ENCODE measurements around the gene LSM6. TPM values are rescaled to one million over a fixed set of nuclear protein-coding genes. Genes with fewer than 3 reads are reported as not detected.

LSM6 gene
- total RNA-seq, 1 donor from 2014 or later: 14.6 TPM

GRCh38 chr4:146211440-146211839, 35.9 kb downstream of the LSM6 start:
- H3K9ac ChIP-seq (ENCODE audit: low read depth in 1 of 3, low read length in 3 of 3): no peak overlapping the region
- no peaks in the 10 kb centered on the region for H3K9me3 ChIP-seq (ENCODE audit: control insufficient read depth in 3 of 3, low read length in 3 of 3)
- no peak overlapping the region for H3K27ac ChIP-seq (ENCODE audit: low read depth, low read length)
- H3K4me3 ChIP-seq (ENCODE audit: low read length in 3 of 3): no peak overlapping the region
- no peaks in the 10 kb centered on the region for H3K4me1 ChIP-seq (ENCODE audit: control insufficient read depth in 3 of 3, insufficient read depth in 3 of 3, low read length in 3 of 3)
- H3K36me3 ChIP-seq (ENCODE audit: control insufficient read depth in 3 of 3, insufficient read depth in 3 of 3, low read length in 3 of 3): no peaks in the 10 kb centered on the region
- H3K27me3 ChIP-seq (ENCODE audit: control insufficient read depth in 3 of 3, insufficient read depth in 3 of 3, low read length in 3 of 3): peaks cover 0 to 3% (median 0%) of the 10 kb centered on the region in 3 donors

GRCh38 chr4:146212781-146213180, 37.3 kb downstream of the LSM6 start:
- no peak overlapping the region for H3K4me3 ChIP-seq (ENCODE audit: low read length in 3 of 3)
- H3K9me3 ChIP-seq (ENCODE audit: control insufficient read depth in 3 of 3, low read length in 3 of 3): no peaks in the 10 kb centered on the region
- no peak overlapping the region for H3K27ac ChIP-seq (ENCODE audit: low read depth, low read length)
- no peaks in the 10 kb centered on the region for H3K4me1 ChIP-seq (ENCODE audit: control insufficient read depth in 3 of 3, insufficient read depth in 3 of 3, low read length in 3 of 3)
- no peaks in the 10 kb centered on the region for H3K36me3 ChIP-seq (ENCODE audit: control insufficient read depth in 3 of 3, insufficient read depth in 3 of 3, low read length in 3 of 3)
- H3K27me3 ChIP-seq (ENCODE audit: control insufficient read depth in 3 of 3, insufficient read depth in 3 of 3, low read length in 3 of 3): peaks cover 0 to 3% (median 0%) of the 10 kb centered on the region in 3 donors
- H3K9ac ChIP-seq (ENCODE audit: low read depth in 1 of 3, low read length in 3 of 3): no peak overlapping the region

DNA sequence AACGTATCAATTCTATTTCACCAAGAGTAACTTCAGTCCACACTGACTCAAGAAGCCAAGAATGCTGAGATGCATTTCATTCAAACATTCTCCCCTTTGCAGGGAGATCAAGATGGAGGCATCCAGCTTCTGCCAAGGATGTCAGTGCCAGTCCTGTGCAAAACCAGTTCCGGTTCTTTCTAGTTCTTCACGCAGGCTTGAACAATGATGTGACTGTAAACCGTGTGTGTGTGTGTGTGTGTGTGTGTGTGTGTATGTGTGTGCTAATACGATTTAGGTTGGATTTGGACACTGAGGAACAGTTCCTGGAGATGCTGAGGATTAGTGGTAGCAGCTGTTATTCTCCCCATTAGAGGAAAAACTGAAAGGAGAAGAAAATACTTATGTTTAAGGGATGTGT, 38.7 kb downstream of the LSM6 start, which contains the start of gene REELD1:
Gene REELD1 (plus strand): TSS at position 301 of the 400 bp plus-strand sequence. CDS start 2,415 bp downstream, outside the sequence.
- Histone ChIP-seq H3K27ac (ENCODE audit: low read depth, low read length) (no peak within 1 kb of the TSS), H3K36me3 (ENCODE audit: control insufficient read depth in 3 of 3, insufficient read depth in 3 of 3, low read length in 3 of 3) (no peaks in the 10 kb centered on the region)

GRCh38 chr4:146222313-146222712, 46.8 kb downstream of the LSM6 start:
- Histone ChIP-seq H3K9me3 (ENCODE audit: control insufficient read depth in 3 of 3, low read length in 3 of 3) (no peaks in the 10 kb centered on the region), H3K36me3 (ENCODE audit: control insufficient read depth in 3 of 3, insufficient read depth in 3 of 3, low read length in 3 of 3) (no peaks in the 10 kb centered on the region), H3K27me3 (ENCODE audit: control insufficient read depth in 3 of 3, insufficient read depth in 3 of 3, low read length in 3 of 3) (no peaks in the 10 kb centered on the region), H3K4me1 (ENCODE audit: control insufficient read depth in 3 of 3, insufficient read depth in 3 of 3, low read length in 3 of 3) (no peaks in the 10 kb centered on the region), H3K4me3 (ENCODE audit: low read length in 3 of 3) (no peak overlapping the region), H3K27ac (ENCODE audit: low read depth, low read length) (no peak overlapping the region), H3K9ac (ENCODE audit: low read depth in 1 of 3, low read length in 3 of 3) (no peak overlapping the region)

More for the DNA sequence above, 38.7 kb downstream of the LSM6 start, which contains the start of gene REELD1:
- no peaks in the 10 kb centered on the region for H3K9me3 ChIP-seq (ENCODE audit: control insufficient read depth in 3 of 3, low read length in 3 of 3)
- no peak within 1 kb of the TSS for H3K9ac ChIP-seq (ENCODE audit: low read depth in 1 of 3, low read length in 3 of 3)
- H3K4me3 ChIP-seq (ENCODE audit: low read length in 3 of 3): no peak within 1 kb of the TSS
- no peaks in the 10 kb centered on the region for H3K4me1 ChIP-seq (ENCODE audit: control insufficient read depth in 3 of 3, insufficient read depth in 3 of 3, low read length in 3 of 3)
- H3K27me3 ChIP-seq (ENCODE audit: control insufficient read depth in 3 of 3, insufficient read depth in 3 of 3, low read length in 3 of 3): peaks cover 0 to under 1% (median 0%) of the 10 kb centered on the region in 3 donors

DNA sequence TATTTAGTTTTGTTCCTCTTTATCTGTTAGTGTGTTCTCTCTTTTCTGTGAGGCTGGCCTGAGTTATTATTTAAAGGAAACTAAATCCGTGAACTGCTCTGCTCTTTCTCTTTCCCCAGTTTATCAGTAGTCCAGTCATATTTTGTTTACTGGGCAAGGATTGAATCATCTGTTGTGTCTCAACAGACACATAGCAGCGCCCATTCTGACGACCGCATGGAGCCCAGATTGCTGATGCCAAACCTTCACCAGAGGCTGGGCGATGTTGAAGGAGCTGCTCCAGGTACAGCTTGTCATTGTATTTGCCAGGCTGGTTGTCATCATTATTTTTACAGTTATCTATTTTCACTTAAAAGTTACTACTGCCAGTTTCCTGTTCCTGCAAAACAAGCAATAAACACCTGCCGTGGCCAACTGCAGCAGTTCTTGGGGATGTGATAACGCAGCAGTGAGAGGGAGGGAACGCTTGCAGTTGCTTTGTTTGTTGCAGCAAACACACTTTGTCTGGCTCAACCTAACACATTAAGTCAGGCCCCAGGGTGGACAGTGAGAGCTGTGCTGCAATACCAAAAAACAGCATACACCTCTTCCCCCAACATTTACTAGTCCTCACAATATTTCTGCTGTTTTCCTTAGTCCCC, 48.9 kb downstream of the LSM6 start:
- Histone ChIP-seq H3K4me3 (ENCODE audit: low read length in 3 of 3) (no peak overlapping the region), H3K4me1 (ENCODE audit: control insufficient read depth in 3 of 3, insufficient read depth in 3 of 3, low read length in 3 of 3) (no peaks in the 10 kb centered on the region), H3K27me3 (ENCODE audit: control insufficient read depth in 3 of 3, insufficient read depth in 3 of 3, low read length in 3 of 3) (no peaks in the 10 kb centered on the region), H3K9ac (ENCODE audit: low read depth in 1 of 3, low read length in 3 of 3) (no peak overlapping the region), H3K27ac (ENCODE audit: low read depth, low read length) (no peak overlapping the region), H3K9me3 (ENCODE audit: control insufficient read depth in 3 of 3, low read length in 3 of 3) (no peaks in the 10 kb centered on the region), H3K36me3 (ENCODE audit: control insufficient read depth in 3 of 3, insufficient read depth in 3 of 3, low read length in 3 of 3) (no peaks in the 10 kb centered on the region)

DNA sequence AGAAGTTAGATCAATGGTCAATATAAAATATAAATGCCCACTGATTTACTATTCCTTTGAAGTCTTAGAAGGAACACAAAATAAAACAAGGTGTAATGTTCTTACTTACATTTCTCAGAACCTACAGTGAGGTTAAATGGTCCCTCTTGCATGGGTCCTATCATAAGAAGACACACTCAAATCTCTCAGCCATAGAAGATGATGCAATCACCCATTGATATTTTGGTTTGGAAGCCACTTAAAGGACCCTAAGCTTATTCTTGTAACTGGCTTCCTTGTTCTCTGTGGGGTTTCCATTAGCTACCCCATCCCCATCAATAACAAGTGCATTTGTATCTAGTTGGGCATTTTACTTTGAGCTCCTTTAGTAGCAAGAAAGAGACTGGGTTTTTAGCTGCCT, 53.9 kb downstream of the LSM6 start:
- Histone ChIP-seq H3K27ac (ENCODE audit: low read depth, low read length) (no peak overlapping the region), H3K9ac (ENCODE audit: low read depth in 1 of 3, low read length in 3 of 3) (no peak overlapping the region), H3K9me3 (ENCODE audit: control insufficient read depth in 3 of 3, low read length in 3 of 3) (peaks cover 0 to 7% (median 2%) of the 10 kb centered on the region in 3 donors), H3K36me3 (ENCODE audit: control insufficient read depth in 3 of 3, insufficient read depth in 3 of 3, low read length in 3 of 3) (no peaks in the 10 kb centered on the region), H3K4me1 (ENCODE audit: control insufficient read depth in 3 of 3, insufficient read depth in 3 of 3, low read length in 3 of 3) (no peaks in the 10 kb centered on the region), H3K27me3 (ENCODE audit: control insufficient read depth in 3 of 3, insufficient read depth in 3 of 3, low read length in 3 of 3) (no peaks in the 10 kb centered on the region), H3K4me3 (ENCODE audit: low read length in 3 of 3) (no peak overlapping the region)

GRCh38 chr4:146232131-146232722, 56.7 kb downstream of the LSM6 start:
- Histone ChIP-seq H3K27ac (ENCODE audit: low read depth, low read length) (no peak overlapping the region), H3K4me3 (ENCODE audit: low read length in 3 of 3) (no peak overlapping the region), H3K27me3 (ENCODE audit: control insufficient read depth in 3 of 3, insufficient read depth in 3 of 3, low read length in 3 of 3) (no peaks in the 10 kb centered on the region), H3K4me1 (ENCODE audit: control insufficient read depth in 3 of 3, insufficient read depth in 3 of 3, low read length in 3 of 3) (peaks cover 4 to 12% (median 8%) of the 10 kb centered on the region in 3 donors), H3K9ac (ENCODE audit: low read depth in 1 of 3, low read length in 3 of 3) (no peak overlapping the region), H3K9me3 (ENCODE audit: control insufficient read depth in 3 of 3, low read length in 3 of 3) (peaks cover 0 to 7% (median 2%) of the 10 kb centered on the region in 3 donors), H3K36me3 (ENCODE audit: control insufficient read depth in 3 of 3, insufficient read depth in 3 of 3, low read length in 3 of 3) (no peaks in the 10 kb centered on the region)

- no peak overlapping the region for H3K4me3 ChIP-seq (ENCODE audit: low read length in 3 of 3)
Measured at GRCh38 chr4:146235654-146236177, 60.2 kb downstream of the LSM6 start.

GRCh38 chr4:146236216-146236615, 60.7 kb downstream of the LSM6 start:
- Histone ChIP-seq H3K9me3 (ENCODE audit: control insufficient read depth in 3 of 3, low read length in 3 of 3) (peaks cover 0 to 7% (median 2%) of the 10 kb centered on the region in 3 donors), H3K27ac (ENCODE audit: low read depth, low read length) (no peak overlapping the region), H3K27me3 (ENCODE audit: control insufficient read depth in 3 of 3, insufficient read depth in 3 of 3, low read length in 3 of 3) (no peaks in the 10 kb centered on the region), H3K4me3 (ENCODE audit: low read length in 3 of 3) (no peak overlapping the region), H3K4me1 (ENCODE audit: control insufficient read depth in 3 of 3, insufficient read depth in 3 of 3, low read length in 3 of 3) (peaks cover 4 to 12% (median 8%) of the 10 kb centered on the region in 3 donors), H3K36me3 (ENCODE audit: control insufficient read depth in 3 of 3, insufficient read depth in 3 of 3, low read length in 3 of 3) (no peaks in the 10 kb centered on the region), H3K9ac (ENCODE audit: low read depth in 1 of 3, low read length in 3 of 3) (no peak overlapping the region)

More at GRCh38 chr4:146235654-146236177, 60.2 kb downstream of the LSM6 start:
- H3K27me3 ChIP-seq (ENCODE audit: control insufficient read depth in 3 of 3, insufficient read depth in 3 of 3, low read length in 3 of 3): no peaks in the 10 kb centered on the region
- peak overlapping the region; percentile 31 for H3K27ac ChIP-seq (ENCODE audit: low read depth, low read length)
- H3K9ac ChIP-seq (ENCODE audit: low read depth in 1 of 3, low read length in 3 of 3): no peak overlapping the region
- H3K9me3 ChIP-seq (ENCODE audit: control insufficient read depth in 3 of 3, low read length in 3 of 3): peaks cover 0 to 7% (median 2%) of the 10 kb centered on the region in 3 donors
- no peaks in the 10 kb centered on the region for H3K36me3 ChIP-seq (ENCODE audit: control insufficient read depth in 3 of 3, insufficient read depth in 3 of 3, low read length in 3 of 3)
- peaks cover 4 to 12% (median 8%) of the 10 kb centered on the region in 3 donors for H3K4me1 ChIP-seq (ENCODE audit: control insufficient read depth in 3 of 3, insufficient read depth in 3 of 3, low read length in 3 of 3)

DNA sequence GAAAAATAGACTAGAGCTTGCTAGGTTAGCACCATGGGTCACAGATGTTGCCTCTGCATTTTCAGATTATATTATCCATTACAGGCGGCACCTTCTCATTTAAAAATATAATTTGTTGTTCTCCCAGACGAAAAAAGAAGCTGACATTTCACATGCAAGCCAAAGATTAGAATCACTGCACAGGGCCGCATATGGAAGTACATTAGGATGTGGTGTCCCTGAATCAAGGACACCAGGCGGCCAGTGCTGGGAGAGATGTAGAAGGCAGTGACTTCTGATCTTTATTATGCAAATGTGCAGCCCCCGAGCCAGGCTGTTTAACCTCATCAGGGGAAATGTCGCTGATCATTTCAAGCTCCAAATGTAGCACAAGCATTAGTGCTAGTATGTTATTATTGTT, 61.6 kb downstream of the LSM6 start:
- no peaks in the 10 kb centered on the region for H3K27me3 ChIP-seq (ENCODE audit: control insufficient read depth in 3 of 3, insufficient read depth in 3 of 3, low read length in 3 of 3)
- H3K9ac ChIP-seq (ENCODE audit: low read depth in 1 of 3, low read length in 3 of 3): no peak overlapping the region
- peaks cover 0 to 3% (median 2%) of the 10 kb centered on the region in 3 donors for H3K9me3 ChIP-seq (ENCODE audit: control insufficient read depth in 3 of 3, low read length in 3 of 3)
- no peak overlapping the region for H3K4me3 ChIP-seq (ENCODE audit: low read length in 3 of 3)
- no peak overlapping the region for H3K27ac ChIP-seq (ENCODE audit: low read depth, low read length)
- H3K36me3 ChIP-seq (ENCODE audit: control insufficient read depth in 3 of 3, insufficient read depth in 3 of 3, low read length in 3 of 3): no peaks in the 10 kb centered on the region
- H3K4me1 ChIP-seq (ENCODE audit: control insufficient read depth in 3 of 3, insufficient read depth in 3 of 3, low read length in 3 of 3): peaks cover 8 to 15% (median 14%) of the 10 kb centered on the region in 3 donors

Data from skeletal muscle tissue (tissue), 4 donors.